GM06990 (cell line): Measurements from ENCODE around the gene DNAAF5.

Source experiments
- DNase-seq: peaks from one replicate; pipeline ENCODE4 v3.0.0-alpha.2; 2011; ENCODE audit not compliant: insufficient read length; ENCODE audit errors: extremely low read depth
- H3K27me3 ChIP-seq: replicated peaks from 2 replicates; pipeline ENCODE4 v1.6.0; 2011; ENCODE audit warnings: low read length; ENCODE audit not compliant: control insufficient read depth, insufficient read depth
- H3K36me3 ChIP-seq: 2 replicates; pipeline ENCODE4 v1.5.1; 2011; ENCODE audit warnings: low read length; ENCODE audit not compliant: control insufficient read depth, insufficient read depth
- H3K4me3 ChIP-seq: replicated peaks from 2 replicates; pipeline ENCODE4 v1.5.1; 2011; ENCODE audit warnings: low read depth, mild to moderate bottlenecking, control low read depth, low read length
- TF ChIP-seq, protein P1 (sequence below): IDR thresholded peaks from 2 replicates; pipeline ENCODE4 v1.5.1; 2011; ENCODE audit warnings: low read length, control low read depth, mild to moderate bottlenecking, inconsistent platforms; ENCODE audit not compliant: insufficient read depth, poor library complexity, severe bottlenecking

The DNAAF5 gene

DNA sequence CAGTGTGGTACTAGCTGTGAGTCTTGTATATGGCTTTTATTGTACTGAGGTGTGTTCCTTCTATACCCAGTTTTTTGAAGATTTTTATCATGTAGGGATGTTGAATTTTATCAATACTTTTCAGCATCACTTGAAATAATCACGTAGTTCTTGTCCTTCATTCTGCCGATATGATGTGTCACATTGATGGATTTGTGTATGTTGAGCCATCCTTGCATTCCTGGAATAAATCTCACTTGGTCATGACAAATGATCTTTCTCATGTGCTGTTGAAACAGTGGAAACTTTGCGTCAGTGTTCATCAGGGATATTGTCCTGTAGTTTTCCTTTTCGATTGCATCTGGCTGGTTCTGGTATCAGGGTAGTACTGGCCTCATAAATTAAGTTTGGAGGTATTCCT, 7.7 kb downstream of the DNAAF5 start:
- TF ChIP-seq, protein P1, sequence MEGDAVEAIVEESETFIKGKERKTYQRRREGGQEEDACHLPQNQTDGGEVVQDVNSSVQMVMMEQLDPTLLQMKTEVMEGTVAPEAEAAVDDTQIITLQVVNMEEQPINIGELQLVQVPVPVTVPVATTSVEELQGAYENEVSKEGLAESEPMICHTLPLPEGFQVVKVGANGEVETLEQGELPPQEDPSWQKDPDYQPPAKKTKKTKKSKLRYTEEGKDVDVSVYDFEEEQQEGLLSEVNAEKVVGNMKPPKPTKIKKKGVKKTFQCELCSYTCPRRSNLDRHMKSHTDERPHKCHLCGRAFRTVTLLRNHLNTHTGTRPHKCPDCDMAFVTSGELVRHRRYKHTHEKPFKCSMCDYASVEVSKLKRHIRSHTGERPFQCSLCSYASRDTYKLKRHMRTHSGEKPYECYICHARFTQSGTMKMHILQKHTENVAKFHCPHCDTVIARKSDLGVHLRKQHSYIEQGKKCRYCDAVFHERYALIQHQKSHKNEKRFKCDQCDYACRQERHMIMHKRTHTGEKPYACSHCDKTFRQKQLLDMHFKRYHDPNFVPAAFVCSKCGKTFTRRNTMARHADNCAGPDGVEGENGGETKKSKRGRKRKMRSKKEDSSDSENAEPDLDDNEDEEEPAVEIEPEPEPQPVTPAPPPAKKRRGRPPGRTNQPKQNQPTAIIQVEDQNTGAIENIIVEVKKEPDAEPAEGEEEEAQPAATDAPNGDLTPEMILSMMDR, result no peak
- DNase-seq, result no peak
- no peaks in the 10 kb centered on the region for H3K27me3 ChIP-seq
- H3K36me3 ChIP-seq, result peaks cover 18% of the 10 kb centered on the region
- H3K4me3 ChIP-seq, result no peak overlapping the region

DNA sequence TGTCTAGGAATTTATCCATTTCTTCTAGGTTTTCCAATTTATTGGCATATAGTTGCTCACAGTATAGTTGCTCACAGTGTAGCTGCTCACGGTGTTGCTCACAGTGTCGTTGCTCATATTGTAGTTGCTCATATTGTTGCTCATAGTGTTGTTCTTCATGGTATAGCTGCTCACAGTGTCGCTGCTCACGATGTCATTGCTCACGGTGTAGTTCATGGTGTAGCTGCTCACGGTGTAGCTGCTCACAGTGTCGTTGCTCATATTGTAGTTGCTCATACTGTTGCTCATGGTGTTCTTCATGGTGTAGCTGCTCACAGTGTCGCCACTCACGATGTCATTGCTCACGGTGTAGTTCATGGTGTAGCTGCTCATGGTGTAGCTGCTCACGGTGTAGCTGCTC, 8.3 kb downstream of the DNAAF5 start:
- TF ChIP-seq, protein P1, result no peak

DNA sequence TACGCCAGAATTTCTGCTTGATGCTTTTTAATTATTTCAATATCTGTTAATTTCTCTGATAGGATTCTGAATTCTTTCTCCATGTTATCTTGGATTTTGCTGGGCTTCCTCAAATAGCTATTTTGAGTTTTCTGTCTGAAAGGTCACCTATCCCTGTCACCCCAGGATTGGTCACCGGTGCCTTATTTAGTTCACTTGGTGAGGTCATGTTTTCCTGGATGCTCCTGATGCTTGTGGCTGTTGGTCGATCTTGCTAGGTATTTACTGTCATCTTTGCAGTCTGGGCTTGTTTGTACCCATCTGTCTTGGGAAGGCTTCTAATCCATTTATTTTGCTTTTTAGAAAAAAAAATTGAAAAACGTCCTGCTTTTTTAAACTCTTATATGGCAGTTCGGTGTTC, 11.7 kb downstream of the DNAAF5 start:
- Histone ChIP-seq H3K4me3 (no peak overlapping the region), H3K36me3 (peaks cover 14% of the 10 kb centered on the region), H3K27me3 (no peaks in the 10 kb centered on the region)
- TF ChIP-seq, protein P1, result no peak
- DNase-seq, result no peak

More for the DNA sequence above, 8.3 kb downstream of the DNAAF5 start:
- Histone ChIP-seq H3K27me3 (no peaks in the 10 kb centered on the region), H3K36me3 (peaks cover 17% of the 10 kb centered on the region), H3K4me3 (no peak overlapping the region)
- DNase-seq, result no peak

DNA sequence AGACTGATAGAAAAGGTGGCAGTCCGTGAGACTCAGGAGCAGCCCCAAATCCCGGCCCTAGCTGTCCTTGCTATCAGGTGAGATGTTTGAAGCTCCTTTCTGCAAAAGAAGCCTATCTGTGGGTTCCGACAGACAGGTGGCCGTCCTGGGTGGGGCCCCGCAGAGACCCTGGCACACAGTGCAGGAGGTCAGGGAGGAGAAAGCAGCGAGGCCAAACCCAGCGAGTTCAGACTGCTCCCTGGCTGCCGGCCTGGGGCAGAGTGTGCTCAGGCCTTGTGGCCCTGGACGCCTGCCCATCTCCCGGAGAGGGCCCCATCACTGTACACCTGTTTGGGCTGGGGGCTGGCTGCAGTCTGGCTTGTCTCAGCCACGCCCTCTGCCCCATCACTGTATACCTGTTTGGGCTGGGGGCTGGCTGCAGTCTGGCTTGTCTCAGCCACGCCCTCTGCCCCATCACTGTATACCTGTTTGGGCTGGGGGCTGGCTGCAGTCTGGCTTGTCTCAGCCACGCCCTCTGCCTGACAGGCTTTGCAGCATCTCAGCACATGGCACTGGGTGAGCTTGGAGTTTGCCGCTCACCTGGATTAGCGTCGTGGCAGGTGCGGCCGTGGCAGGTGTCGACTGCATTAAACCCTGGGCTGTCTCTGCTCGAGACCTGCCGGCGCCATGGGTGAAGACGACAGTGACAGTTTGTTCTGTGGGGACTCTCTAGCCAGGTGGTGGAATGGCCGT, 12.4 kb downstream of the DNAAF5 start:
- TF ChIP-seq, protein P1, result no peak
- Histone ChIP-seq H3K27me3 (no peaks in the 10 kb centered on the region), H3K36me3 (peaks cover 14% of the 10 kb centered on the region), H3K4me3 (no peak overlapping the region)
- no peak for DNase-seq

DNA sequence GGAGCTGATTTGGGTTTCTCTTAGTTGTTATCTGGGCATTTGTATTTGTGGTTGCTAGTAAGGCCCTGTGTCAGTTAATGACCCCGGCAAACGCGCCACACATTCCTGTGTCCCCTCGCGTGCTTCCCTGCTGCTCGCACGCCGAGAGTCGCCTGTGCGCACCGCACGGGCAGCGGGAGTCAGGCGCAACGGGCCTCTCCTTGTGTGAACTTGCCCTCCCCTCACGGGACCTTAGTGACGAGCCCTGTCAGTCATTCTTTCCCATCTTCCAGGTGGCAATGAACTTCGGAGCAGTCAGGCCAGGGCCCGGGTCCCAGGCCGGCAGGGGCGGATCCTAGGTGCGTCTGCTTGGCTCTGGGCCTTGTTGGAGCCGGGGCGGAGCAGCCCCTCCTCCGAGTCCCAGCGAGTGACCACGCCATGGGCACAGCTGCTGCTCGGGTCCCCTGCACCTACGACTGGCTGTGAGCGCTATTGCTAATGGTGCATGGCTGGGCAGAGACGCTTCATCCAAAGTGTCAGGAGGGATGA, 13.0 kb downstream of the DNAAF5 start:
- DNase-seq, result no peak
- peaks cover 14% of the 10 kb centered on the region for H3K36me3 ChIP-seq
- H3K4me3 ChIP-seq, result no peak overlapping the region
- TF ChIP-seq, protein P1, result no peak
- no peaks in the 10 kb centered on the region for H3K27me3 ChIP-seq
